Smooth muscle cell (in vitro differentiated cells): ENCODE measurements around the gene ACAA1. TPM values are rescaled to one million over a fixed set of nuclear protein-coding genes. Genes with fewer than 3 reads are reported as not detected.

Experiments
- DNase-seq: peaks from one replicate; lab custom pipeline; 2025; ENCODE audit not compliant: unreplicated experiment; lab: John Stamatoyannopoulos, UW
- H2AFZ ChIP-seq: fragments of 200-600 bp; sonication (generic); 2 replicates; pipeline ENCODE4 v1.6.0; 2016; ENCODE audit warnings: antibody characterized with exemption, low read depth, mild to moderate bottlenecking
- H3F3A ChIP-seq: fragments of 200-600 bp; sonication (generic); 2 replicates; pipeline ENCODE4 v1.6.0; 2017; ENCODE audit warnings: antibody characterized with exemption, low read depth
- H3K27ac ChIP-seq: fragments of 200-600 bp; sonication (generic); 2 replicates; pipeline ENCODE4 v1.5.1; 2016; ENCODE audit warnings: low read depth, mild to moderate bottlenecking
- H3K27me3 ChIP-seq: fragments of 200-600 bp; sonication (generic); 2 replicates; pipeline ENCODE4 v1.6.1; 2016; ENCODE audit warnings: low read depth, mild to moderate bottlenecking
- H3K36me3 ChIP-seq: fragments of 200-600 bp; sonication (generic); 2 replicates; pipeline ENCODE4 v1.5.1; 2016; ENCODE audit warnings: low read depth
- H3K4me1 ChIP-seq: fragments of 200-600 bp; sonication (generic); 2 replicates; pipeline ENCODE4 v1.5.1; 2016; ENCODE audit warnings: low read depth
- H3K4me2 ChIP-seq: fragments of 200-600 bp; sonication (generic); 2 replicates; pipeline ENCODE4 v1.6.0; 2016; ENCODE audit warnings: mild to moderate bottlenecking
- H3K4me3 ChIP-seq: fragments of 200-600 bp; sonication (generic); 2 replicates; pipeline ENCODE4 v1.5.1; 2016; ENCODE audit warnings: mild to moderate bottlenecking
- H3K79me2 ChIP-seq: fragments of 200-600 bp; sonication (generic); 2 replicates; pipeline ENCODE4 v1.6.0; 2016; ENCODE audit warnings: low read depth, mild to moderate bottlenecking
- H3K9ac ChIP-seq: fragments of 200-600 bp; sonication (generic); 2 replicates; pipeline ENCODE4 v1.6.0; 2016; ENCODE audit warnings: low read depth
- H3K9me3 ChIP-seq: fragments of 200-600 bp; sonication (generic); replicated peaks from 2 replicates; pipeline ENCODE4 v1.5.1; 2016; ENCODE audit warnings: low read depth
- H4K20me1 ChIP-seq: fragments of 200-600 bp; sonication (generic); 2 replicates; pipeline ENCODE4 v1.6.0; 2016; ENCODE audit warnings: low read depth
- WGBS: methylation state at CpG from one replicate; pipeline ENCODE4 v1.1.7; 2016; ENCODE audit warnings: low lambda C conversion rate; 5-methylcytosine and 5-hydroxymethylcytosine counted together
- polyA plus RNA-seq: library from polyadenylated mRNA; unstranded; fragments of >200 nt; fragmentation: Nextera tagmentation; extraction: Ambion mirVana; gene quantifications from 2 replicates; pipeline ENCODE4 v1.2.1, GENCODE V29; 2016
- total RNA-seq: library from RNA; depleted of rRNA; stranded (reverse); fragments of >200 nt; gene quantifications from 2 replicates; pipeline ENCODE4 v1.2.3, GENCODE V29; 2014
- TF ChIP-seq, protein P1 (sequence below): fragments of 200-600 bp; sonication (generic); IDR thresholded peaks from 2 replicates; pipeline ENCODE4 v1.5.1; 2017; ENCODE audit warnings: borderline replicate concordance, mild to moderate bottlenecking, antibody characterized with exemption; ENCODE audit not compliant: insufficient read depth, poor library complexity, severe bottlenecking

The ACAA1 gene
- total and polyA plus RNA-seq, 2 experiments from 2014 or later: 22.7 to 41.8 TPM

DNA sequence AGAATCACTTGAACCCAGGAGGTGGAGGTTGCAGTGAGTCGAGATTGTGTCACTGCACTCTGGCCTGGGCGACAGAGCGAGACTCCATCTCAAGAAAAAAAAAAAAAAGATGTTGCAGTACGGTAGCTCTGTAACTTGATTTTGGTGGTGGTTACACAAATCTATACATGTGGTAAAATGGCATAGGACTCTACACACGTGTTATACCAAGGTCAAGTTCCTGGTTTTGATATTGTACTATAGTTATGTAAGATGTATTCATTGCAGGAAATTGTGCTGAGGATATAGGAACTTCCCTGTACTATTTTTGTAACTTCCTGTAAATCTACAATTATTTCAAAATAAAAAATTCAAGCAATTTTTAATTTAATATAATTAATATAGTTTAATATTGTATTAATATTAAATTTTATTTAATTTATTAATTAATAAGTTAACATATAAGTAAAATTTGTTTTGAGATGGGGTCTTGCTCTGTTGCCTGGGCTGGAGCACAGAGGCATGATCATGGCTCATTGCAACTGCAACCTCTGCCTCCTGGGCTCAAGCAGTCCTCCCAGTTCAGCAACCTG lies 11.5 kb upstream of the ACAA1 start:
- peaks cover 3% of the 10 kb centered on the region for H3K9me3 ChIP-seq
- no peak overlapping the region for H3K9ac ChIP-seq
- H3K79me2 ChIP-seq: no peaks in the 10 kb centered on the region
- H3K36me3 ChIP-seq: no peaks in the 10 kb centered on the region
- H2AFZ ChIP-seq: no peak overlapping the region
- DNase-seq: no peak
- H4K20me1 ChIP-seq: no peaks in the 10 kb centered on the region
- peak overlapping the region; percentile 16 for H3K27ac ChIP-seq
- H3K27me3 ChIP-seq: no peaks in the 10 kb centered on the region
- no peak overlapping the region for H3K4me3 ChIP-seq
- H3F3A ChIP-seq: no peaks in the 10 kb centered on the region
- no peak overlapping the region for H3K4me2 ChIP-seq
- H3K4me1 ChIP-seq: no peaks in the 10 kb centered on the region
- 87% methylated on average over 5 of the region's 5 CpGs for WGBS
- TF ChIP-seq, protein P1, sequence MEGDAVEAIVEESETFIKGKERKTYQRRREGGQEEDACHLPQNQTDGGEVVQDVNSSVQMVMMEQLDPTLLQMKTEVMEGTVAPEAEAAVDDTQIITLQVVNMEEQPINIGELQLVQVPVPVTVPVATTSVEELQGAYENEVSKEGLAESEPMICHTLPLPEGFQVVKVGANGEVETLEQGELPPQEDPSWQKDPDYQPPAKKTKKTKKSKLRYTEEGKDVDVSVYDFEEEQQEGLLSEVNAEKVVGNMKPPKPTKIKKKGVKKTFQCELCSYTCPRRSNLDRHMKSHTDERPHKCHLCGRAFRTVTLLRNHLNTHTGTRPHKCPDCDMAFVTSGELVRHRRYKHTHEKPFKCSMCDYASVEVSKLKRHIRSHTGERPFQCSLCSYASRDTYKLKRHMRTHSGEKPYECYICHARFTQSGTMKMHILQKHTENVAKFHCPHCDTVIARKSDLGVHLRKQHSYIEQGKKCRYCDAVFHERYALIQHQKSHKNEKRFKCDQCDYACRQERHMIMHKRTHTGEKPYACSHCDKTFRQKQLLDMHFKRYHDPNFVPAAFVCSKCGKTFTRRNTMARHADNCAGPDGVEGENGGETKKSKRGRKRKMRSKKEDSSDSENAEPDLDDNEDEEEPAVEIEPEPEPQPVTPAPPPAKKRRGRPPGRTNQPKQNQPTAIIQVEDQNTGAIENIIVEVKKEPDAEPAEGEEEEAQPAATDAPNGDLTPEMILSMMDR: no peak

DNA sequence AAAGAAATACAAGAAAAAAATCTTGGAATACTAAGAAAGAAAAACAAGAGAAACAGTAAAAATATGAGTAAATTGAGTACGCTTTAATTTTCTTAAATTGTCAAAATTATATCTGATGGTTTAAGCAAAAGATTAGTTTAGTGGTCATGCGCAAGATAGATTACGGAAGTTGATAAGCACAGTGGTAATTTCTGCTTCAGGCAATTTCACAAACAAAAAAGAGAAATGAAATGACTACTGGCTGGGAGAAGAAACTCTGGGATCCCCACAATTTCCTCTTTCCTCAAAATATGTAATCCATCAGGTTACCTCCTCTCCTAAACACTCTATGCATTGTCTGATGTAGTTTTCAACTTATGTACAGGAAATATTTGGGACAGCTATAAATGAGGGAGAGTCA lies 10.5 kb upstream of the ACAA1 start:
- no peaks in the 10 kb centered on the region for H3F3A ChIP-seq

DNA sequence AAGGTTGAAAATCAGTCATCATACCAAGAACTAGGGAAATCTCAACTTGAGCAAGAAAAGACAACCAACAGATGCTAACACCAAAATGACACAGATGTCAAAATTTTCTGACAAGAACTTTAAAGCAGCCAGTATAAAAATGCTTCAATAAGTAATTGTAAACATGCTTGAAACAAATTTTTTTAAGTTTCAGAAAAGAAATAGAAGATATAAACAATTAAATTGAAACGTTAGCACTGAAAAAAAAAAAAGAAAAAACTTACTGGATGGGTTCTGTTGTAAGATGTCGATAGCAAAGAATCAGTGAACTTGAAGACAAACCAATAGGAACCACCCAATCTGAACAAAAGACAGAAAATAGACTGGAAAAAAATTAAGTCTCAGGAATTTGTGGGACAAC lies 9.6 kb upstream of the ACAA1 start:
- H3K4me2 ChIP-seq: no peak overlapping the region
- no peaks in the 10 kb centered on the region for H3F3A ChIP-seq
- H3K4me3 ChIP-seq: no peak overlapping the region
- H3K9ac ChIP-seq: no peak overlapping the region
- no peaks in the 10 kb centered on the region for H3K4me1 ChIP-seq
- no peak overlapping the region for H3K27ac ChIP-seq
- no peaks in the 10 kb centered on the region for H4K20me1 ChIP-seq
- no peaks in the 10 kb centered on the region for H3K27me3 ChIP-seq
- H2AFZ ChIP-seq: no peak overlapping the region
- TF ChIP-seq, protein P1: no peak
- DNase-seq: no peak
- H3K36me3 ChIP-seq: no peaks in the 10 kb centered on the region
- H3K79me2 ChIP-seq: no peaks in the 10 kb centered on the region
- H3K9me3 ChIP-seq: peaks cover 3% of the 10 kb centered on the region
- 83% methylated on average over 2 of the region's 2 CpGs for WGBS

More for the DNA sequence above, 10.5 kb upstream of the ACAA1 start:
- no peak overlapping the region for H2AFZ ChIP-seq
- no peak overlapping the region for H3K9ac ChIP-seq
- H3K4me1 ChIP-seq: no peaks in the 10 kb centered on the region
- no peaks in the 10 kb centered on the region for H3K27me3 ChIP-seq
- WGBS: 92% methylated on average over 3 of the region's 3 CpGs
- no peaks in the 10 kb centered on the region for H4K20me1 ChIP-seq
- peak overlapping the region; percentile 16 for H3K27ac ChIP-seq
- H3K9me3 ChIP-seq: peaks cover 3% of the 10 kb centered on the region
- H3K4me2 ChIP-seq: no peak overlapping the region
- DNase-seq: no peak
- H3K36me3 ChIP-seq: no peaks in the 10 kb centered on the region
- H3K79me2 ChIP-seq: no peaks in the 10 kb centered on the region
- TF ChIP-seq, protein P1: no peak
- H3K4me3 ChIP-seq: no peak overlapping the region

GRCh38 chr3:38143511-38143910 lies 6.6 kb upstream of the ACAA1 start:
- H3K4me2 ChIP-seq: no peak overlapping the region
- WGBS: 77% methylated on average over 3 of the region's 3 CpGs
- TF ChIP-seq, protein P1: no peak

More at GRCh38 chr3:38143511-38143910, 6.6 kb upstream of the ACAA1 start:
- Histone ChIP-seq H4K20me1 (no peaks in the 10 kb centered on the region), H3K27ac (no peak overlapping the region), H3K79me2 (peaks cover 11% of the 10 kb centered on the region), H3K9ac (no peak overlapping the region), H3K4me1 (peaks cover 9% of the 10 kb centered on the region), H3K4me3 (no peak overlapping the region), H3F3A (no peaks in the 10 kb centered on the region), H2AFZ (no peak overlapping the region), H3K36me3 (no peaks in the 10 kb centered on the region), H3K9me3 (peaks cover 3% of the 10 kb centered on the region), H3K27me3 (no peaks in the 10 kb centered on the region)
- no peak for DNase-seq
